ENCODE results near the gene DIO1. TPM values are rescaled to one million over a fixed set of nuclear protein-coding genes. Genes with fewer than 3 reads are reported as not detected.

DIO1 gene
- total RNA-seq, 1 experiment from 2014 or later: 0.28 TPM

- peaks cover 2% of the 10 kb centered on the region; the same call in 1 of the 2 replicates for H3K27me3 ChIP-seq (ENCODE audit: control insufficient read depth, insufficient read depth, low read length)
- H3K27ac ChIP-seq (ENCODE audit: low read length): no peak overlapping the region
- DNase-seq (ENCODE audit: low read depth, low spot score) (no peak), ATAC-seq (no peak)
- H3K4me3 ChIP-seq (ENCODE audit: low read depth in 2 of 2, low read length in 2 of 2): no peak overlapping the region
- in situ Hi-C loops (cut with HindIII; ENCODE audit: low pct_unique_long_range_greater_than_20kb, low sequenced_read_pairs) (no loop called here), intact Hi-C loops (cut with micrococcal nuclease; ENCODE audit: unreplicated experiment) (no loop called here)
- ChIA-PET POLR2A (no interaction called here), CTCF (interaction anchor here (0.7 kb wide), 1 partner anchor 39 kb away, joined by 11 read pairs; the partner anchor contains the start of gene YIPF1)
- no peaks in the 10 kb centered on the region for H3K36me3 ChIP-seq (ENCODE audit: control insufficient read depth, insufficient read depth, low read length)
- H3K9me3 ChIP-seq (ENCODE audit: control insufficient read depth, insufficient read depth, low read depth, low read length): no peaks in the 10 kb centered on the region
- no peak for TF ChIP-seq SIN3A (IDR thresholded peaks at IDR 0.05; ENCODE audit: borderline replicate concordance, insufficient read depth, low read depth, low read length)
- no peak for TF ChIP-seq POLR2AphosphoS5 (IDR thresholded peaks at IDR 0.05; ENCODE audit: low read depth, low read length)
- BruUV-seq (replicated peaks): no TSS peak
- H3K4me1 ChIP-seq (ENCODE audit: control insufficient read depth, insufficient read depth, low read length): no peaks in the 10 kb centered on the region
These were observed 43.8 kb upstream of the DIO1 start for GRCh38 chr1:53850082-53850673.

- ChIA-PET POLR2A (no interaction called here), CTCF (interaction anchor here (1.1 kb wide), 1 partner anchor 9 kb away, joined by 4 read pairs; no protein-coding TSS in a partner anchor)
- TF ChIP-seq POLR2AphosphoS5 (IDR thresholded peaks at IDR 0.05; ENCODE audit: low read depth, low read length) (no peak), SIN3A (IDR thresholded peaks at IDR 0.05; ENCODE audit: borderline replicate concordance, insufficient read depth, low read depth, low read length) (no peak), TCF7L2 (IDR thresholded peaks at IDR 0.05; ENCODE audit: low read depth, low read length) (no peak)
- TF ChIP-seq, protein P1, sequence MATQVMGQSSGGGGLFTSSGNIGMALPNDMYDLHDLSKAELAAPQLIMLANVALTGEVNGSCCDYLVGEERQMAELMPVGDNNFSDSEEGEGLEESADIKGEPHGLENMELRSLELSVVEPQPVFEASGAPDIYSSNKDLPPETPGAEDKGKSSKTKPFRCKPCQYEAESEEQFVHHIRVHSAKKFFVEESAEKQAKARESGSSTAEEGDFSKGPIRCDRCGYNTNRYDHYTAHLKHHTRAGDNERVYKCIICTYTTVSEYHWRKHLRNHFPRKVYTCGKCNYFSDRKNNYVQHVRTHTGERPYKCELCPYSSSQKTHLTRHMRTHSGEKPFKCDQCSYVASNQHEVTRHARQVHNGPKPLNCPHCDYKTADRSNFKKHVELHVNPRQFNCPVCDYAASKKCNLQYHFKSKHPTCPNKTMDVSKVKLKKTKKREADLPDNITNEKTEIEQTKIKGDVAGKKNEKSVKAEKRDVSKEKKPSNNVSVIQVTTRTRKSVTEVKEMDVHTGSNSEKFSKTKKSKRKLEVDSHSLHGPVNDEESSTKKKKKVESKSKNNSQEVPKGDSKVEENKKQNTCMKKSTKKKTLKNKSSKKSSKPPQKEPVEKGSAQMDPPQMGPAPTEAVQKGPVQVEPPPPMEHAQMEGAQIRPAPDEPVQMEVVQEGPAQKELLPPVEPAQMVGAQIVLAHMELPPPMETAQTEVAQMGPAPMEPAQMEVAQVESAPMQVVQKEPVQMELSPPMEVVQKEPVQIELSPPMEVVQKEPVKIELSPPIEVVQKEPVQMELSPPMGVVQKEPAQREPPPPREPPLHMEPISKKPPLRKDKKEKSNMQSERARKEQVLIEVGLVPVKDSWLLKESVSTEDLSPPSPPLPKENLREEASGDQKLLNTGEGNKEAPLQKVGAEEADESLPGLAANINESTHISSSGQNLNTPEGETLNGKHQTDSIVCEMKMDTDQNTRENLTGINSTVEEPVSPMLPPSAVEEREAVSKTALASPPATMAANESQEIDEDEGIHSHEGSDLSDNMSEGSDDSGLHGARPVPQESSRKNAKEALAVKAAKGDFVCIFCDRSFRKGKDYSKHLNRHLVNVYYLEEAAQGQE (IDR thresholded peaks at IDR 0.05; ENCODE audit: insufficient read depth in 1 of 2, low read depth in 2 of 2, low read length in 1 of 2): no peak
- TF ChIP-seq, protein P2, sequence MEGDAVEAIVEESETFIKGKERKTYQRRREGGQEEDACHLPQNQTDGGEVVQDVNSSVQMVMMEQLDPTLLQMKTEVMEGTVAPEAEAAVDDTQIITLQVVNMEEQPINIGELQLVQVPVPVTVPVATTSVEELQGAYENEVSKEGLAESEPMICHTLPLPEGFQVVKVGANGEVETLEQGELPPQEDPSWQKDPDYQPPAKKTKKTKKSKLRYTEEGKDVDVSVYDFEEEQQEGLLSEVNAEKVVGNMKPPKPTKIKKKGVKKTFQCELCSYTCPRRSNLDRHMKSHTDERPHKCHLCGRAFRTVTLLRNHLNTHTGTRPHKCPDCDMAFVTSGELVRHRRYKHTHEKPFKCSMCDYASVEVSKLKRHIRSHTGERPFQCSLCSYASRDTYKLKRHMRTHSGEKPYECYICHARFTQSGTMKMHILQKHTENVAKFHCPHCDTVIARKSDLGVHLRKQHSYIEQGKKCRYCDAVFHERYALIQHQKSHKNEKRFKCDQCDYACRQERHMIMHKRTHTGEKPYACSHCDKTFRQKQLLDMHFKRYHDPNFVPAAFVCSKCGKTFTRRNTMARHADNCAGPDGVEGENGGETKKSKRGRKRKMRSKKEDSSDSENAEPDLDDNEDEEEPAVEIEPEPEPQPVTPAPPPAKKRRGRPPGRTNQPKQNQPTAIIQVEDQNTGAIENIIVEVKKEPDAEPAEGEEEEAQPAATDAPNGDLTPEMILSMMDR (IDR thresholded peaks at IDR 0.05): no peak
- intact Hi-C loops (cut with micrococcal nuclease; ENCODE audit: unreplicated experiment) (no loop called here), in situ Hi-C loops (cut with HindIII; ENCODE audit: low pct_unique_long_range_greater_than_20kb, low sequenced_read_pairs) (no loop called here)
- TSS peak; percentile 48 for BruUV-seq (replicated peaks)
- DNase-seq (ENCODE audit: low read depth, low spot score) (no peak), ATAC-seq (no peak)
- Histone ChIP-seq H3K4me1 (ENCODE audit: control insufficient read depth, insufficient read depth, low read length) (no peaks in the 10 kb centered on the region), H3K27me3 (ENCODE audit: control insufficient read depth, insufficient read depth, low read length) (peaks cover 2% of the 10 kb centered on the region; the same call in 1 of the 2 replicates), H3K9me3 (ENCODE audit: control insufficient read depth, insufficient read depth, low read depth, low read length) (no peaks in the 10 kb centered on the region), H3K36me3 (ENCODE audit: control insufficient read depth, insufficient read depth, low read length) (no peaks in the 10 kb centered on the region), H3K4me3 (ENCODE audit: low read depth in 2 of 2, low read length in 2 of 2) (no peak overlapping the region), H3K27ac (ENCODE audit: low read length) (no peak overlapping the region)
These were observed 42.3 kb upstream of the DIO1 start for GRCh38 chr1:53851571-53852285.

All from Panc1 (cell line).